GM19043 (cell line): ENCODE data around the gene TBCEL.
"Not testable (repeated sequence)": the region's sequence is repeated elsewhere in the genome, so short reads cannot be mapped to it uniquely, and the experiment has no call there.

Experiments
- ATAC-seq: cut with Tn5 transposase; IDR thresholded peaks from one replicate; pipeline ENCODE4 v1.9.1; 2021; ENCODE audit warnings: low read depth; ENCODE audit not compliant: unreplicated experiment

Gene TBCEL, protein sequence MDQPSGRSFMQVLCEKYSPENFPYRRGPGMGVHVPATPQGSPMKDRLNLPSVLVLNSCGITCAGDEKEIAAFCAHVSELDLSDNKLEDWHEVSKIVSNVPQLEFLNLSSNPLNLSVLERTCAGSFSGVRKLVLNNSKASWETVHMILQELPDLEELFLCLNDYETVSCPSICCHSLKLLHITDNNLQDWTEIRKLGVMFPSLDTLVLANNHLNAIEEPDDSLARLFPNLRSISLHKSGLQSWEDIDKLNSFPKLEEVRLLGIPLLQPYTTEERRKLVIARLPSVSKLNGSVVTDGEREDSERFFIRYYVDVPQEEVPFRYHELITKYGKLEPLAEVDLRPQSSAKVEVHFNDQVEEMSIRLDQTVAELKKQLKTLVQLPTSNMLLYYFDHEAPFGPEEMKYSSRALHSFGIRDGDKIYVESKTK

GRCh38 chr11:121023848-121024751 lies at the start of gene TBCEL:
Gene TBCEL (plus strand): TSS chr11:121024102. CDS start chr11:121045691, 21,589 bp downstream.
- ATAC-seq, result peak; percentile 91

DNA sequence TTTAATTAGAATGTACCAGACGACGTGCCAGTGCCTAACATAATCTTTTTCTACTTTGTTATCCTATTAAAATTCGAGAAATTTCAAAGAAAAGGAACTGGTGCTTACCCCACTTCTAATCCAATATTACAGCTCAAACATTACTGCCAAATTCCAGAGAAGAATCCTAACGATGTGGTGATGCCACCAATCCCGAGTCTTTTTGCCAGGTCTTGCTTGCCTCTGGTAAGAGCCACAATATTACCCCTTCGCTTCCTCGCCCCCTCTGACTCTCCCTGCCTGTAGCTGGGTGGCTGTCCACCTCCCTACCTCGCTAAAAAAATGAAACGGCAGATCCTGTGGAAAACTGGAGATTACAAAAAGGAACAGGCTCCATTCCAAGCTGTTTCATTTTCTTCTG lies 49.4 kb upstream of the TBCEL start:
- no peak for ATAC-seq

DNA sequence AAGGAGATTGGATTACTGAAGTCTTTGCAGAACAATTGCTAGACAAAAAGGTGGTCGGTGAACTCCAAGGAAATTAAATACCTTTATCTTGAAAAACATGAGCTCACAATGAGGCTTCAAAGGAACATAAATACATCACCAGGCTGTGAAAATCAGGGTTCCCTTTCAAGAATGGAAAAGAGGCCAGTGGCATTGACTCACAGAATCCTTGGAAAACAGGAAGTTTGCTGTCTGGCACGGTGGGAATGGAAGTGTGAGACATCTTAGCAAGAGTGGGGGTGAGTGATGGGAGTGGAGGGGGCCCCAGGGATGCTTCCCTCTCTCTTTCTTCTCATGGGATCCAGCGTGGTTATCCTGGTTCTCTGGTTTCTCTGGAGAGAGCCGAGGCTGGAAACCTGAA lies 48.9 kb upstream of the TBCEL start:
- no peak for ATAC-seq

- ATAC-seq, result no peak
Observed at GRCh38 chr11:120977266-120978137, 46.4 kb upstream of the TBCEL start.

- no peak for ATAC-seq
Observed at GRCh38 chr11:120978701-120979100, 45.2 kb upstream of the TBCEL start.

GRCh38 chr11:120985718-120986569 lies 38.0 kb upstream of the TBCEL start:
- ATAC-seq, result no peak

GRCh38 chr11:120988603-120989002 lies 35.3 kb upstream of the TBCEL start:
- ATAC-seq, result no peak

- ATAC-seq, result no peak
Observed at GRCh38 chr11:120991830-120992686, 31.8 kb upstream of the TBCEL start.

- ATAC-seq, result no peak
Observed at GRCh38 chr11:120994091-120994859, 29.6 kb upstream of the TBCEL start.

DNA sequence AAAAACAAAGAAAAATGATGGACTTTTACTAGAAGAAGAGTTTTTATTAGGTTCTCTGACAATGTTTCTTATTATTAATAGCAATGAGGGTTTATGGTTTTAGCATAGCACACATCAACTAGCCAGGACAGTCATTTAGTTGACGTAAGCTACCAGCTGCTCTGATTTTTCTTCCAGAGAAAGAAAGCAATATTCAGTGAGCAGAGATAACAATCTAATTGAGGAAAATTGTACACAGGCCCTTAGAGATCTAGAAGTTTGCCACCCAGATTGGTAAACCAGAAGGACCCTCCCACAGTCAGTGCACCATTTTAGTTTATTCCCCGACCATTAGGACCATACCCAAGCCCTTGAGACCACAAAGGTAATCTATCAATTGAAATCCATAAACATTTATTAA lies 28.7 kb upstream of the TBCEL start:
- ATAC-seq, result no peak

GRCh38 chr11:120996973-120997372 lies 26.9 kb upstream of the TBCEL start:
- no peak for ATAC-seq

DNA sequence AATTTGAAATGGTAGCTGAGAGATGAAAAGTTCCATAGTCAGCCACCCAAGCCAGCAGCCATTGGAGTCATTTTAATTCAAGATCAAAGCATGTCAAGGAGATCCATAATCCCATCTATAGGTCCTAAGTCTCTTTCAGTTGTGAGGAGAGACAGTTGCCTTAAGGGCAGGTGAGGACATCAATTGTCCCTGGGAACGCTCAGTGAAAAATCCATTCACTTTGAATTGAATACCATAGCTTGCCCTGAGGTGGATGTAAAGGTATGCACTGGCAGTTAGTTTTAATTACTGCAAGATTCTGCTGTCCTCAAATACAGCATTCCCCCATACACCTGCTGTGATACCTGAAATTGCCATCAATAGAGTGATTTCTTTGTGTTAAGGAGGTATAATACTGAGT lies 25.3 kb upstream of the TBCEL start:
- ATAC-seq, result no peak

DNA sequence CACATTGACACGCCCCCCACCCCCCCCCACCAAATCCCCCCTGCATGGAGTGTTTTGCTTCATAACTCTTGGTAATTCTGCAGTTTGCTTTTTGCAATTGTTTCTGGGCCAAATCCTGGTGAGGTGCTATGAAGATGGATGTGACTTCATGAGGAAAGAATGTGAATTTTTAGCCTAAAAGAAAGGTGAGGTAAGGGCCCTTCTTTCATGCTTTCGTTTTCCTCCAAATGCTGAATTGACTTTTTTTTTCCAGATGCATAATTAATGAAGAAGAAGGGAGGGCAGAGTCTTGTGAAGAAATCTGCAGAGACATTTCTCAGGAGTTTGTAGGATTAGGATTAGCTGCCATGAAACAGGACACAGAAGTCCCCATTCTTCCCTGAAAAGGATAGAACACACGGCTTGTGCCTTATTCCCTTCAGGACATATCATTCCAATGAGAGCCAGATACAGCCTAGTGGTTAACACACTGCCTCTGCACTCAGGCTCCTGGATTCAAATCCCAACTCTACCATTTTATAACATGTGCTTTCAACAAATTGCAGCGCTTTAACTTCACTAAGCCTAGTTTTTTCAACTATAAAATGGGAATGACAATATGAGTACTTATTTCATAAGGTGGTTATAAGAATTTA lies 19.6 kb upstream of the TBCEL start:
- no peak for ATAC-seq

GRCh38 chr11:121006922-121007321 lies 17.0 kb upstream of the TBCEL start:
- ATAC-seq, result no peak

DNA sequence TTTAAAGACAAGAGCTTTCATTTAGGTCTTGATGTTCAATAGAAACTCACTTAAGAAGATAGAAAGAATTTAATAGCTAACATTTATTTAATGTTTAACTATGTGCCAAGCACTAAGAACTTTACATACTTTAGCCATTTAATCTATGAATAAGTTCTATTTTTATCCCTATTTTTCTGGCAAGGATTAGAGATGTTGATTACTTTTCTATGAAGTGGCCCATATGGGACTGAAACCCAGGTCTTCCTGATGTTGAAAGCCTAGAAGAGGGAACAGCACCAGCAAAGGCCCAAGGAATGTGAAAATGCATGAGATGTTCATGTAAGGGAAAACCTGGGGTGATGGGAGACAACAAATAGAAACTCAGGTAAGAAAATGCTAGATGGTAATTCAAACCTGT lies 15.4 kb upstream of the TBCEL start:
- no peak for ATAC-seq

GRCh38 chr11:121012091-121012490 lies 11.8 kb upstream of the TBCEL start:
- ATAC-seq, result no peak

GRCh38 chr11:121018746-121019145 lies 5.2 kb upstream of the TBCEL start:
- ATAC-seq, result no peak

GRCh38 chr11:121021718-121022117 lies 2.2 kb upstream of the TBCEL start:
- ATAC-seq, result not testable (repeated sequence)
